ENCODE results near the gene ALDOB. TPM values are rescaled to one million over a fixed set of nuclear protein-coding genes. Genes with fewer than 3 reads are reported as not detected.
"Not testable (repeated sequence)": the region's sequence is repeated elsewhere in the genome, so short reads cannot be mapped to it uniquely, and the experiment has no call there.

Gene ALDOB
- total RNA-seq, 1 donor from 2014 or later: 0.43 TPM

DNA sequence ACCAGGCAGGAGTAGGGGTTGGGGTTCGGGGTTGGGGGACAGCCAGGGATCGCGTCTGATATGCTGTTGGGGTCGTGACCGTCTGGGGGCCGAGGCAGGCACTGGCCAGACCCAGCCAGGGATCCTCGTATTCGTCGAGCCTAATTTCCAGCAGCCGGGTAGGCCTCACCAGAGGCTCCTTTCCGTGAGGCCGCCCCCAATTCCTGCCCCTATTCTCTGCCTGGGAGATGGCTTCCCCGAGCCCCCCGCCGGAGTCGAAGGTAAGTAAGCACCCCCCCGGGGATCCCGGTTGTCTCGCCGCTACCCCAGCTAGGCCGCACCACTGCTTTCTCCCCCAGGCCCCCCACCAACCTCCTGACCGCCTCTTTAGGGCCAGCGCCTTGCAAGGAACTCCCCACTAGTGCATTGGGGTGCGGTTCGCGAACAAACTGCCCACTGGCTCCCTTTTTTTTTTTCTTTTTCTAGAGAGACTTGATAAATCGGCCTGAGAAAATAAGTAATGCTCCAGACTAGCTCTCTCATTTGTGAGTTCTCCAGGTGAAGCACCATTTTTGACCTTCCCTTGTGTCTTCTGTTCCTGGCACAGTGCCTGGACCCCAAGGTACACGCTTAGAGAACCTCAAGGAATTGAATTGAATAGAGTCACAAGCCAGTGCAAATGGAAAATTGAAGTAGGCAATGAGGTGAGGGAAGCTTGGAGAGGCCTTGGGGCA, 36.5 kb downstream of the ALDOB start:
- intact Hi-C loops (cut with DNase I): loop anchor here (1.0 to 2.0 kb wide), 2 partner anchors 44 to 134 kb away; partner anchors contain the start of gene RNF20
- ATAC-seq: no peak
- peak; percentile 40 for DNase-seq (ENCODE audit: missing footprints)

DNA sequence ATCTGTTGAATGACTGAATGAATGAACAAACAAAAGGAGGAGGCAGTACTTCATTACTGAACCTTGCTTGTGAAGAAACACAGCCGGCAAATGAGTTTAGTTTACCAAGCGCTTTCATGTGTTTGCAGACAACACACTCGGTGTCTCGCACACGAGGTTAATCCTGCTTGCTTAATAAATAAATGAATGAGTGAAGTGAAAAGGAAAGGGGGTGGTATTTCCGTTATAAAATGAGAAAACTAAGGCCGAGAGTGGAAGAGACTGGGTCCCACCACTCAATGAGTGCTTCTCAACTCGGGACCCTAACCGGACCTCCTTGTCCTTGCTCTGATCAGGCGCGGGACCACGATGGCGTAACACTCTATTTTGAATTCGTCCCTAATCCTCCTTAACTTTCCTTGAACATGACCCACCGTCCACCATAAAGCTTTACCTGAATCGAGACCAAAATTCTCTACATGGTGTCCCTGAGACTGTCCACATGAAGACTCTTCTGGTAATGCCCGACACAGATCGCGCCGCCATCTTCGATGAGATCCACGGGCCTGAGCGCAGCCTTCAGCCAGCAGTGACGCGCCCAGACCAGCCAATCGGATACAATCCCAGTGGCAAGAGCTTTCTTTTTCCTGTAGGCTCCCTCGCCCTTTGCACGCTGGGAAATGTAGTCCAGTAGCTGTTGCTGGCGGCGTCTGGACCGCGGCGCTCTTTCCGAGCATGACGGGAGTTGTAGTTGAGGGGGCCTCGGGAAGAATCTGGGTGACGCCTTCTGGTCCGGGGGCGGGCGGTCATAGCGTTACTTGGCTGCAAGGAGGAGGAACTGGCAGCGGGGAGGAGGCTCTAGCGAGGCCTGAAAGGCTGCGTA, 37.3 kb downstream of the ALDOB start, which contains the start of the genes MRPL50 and ZNF189:
Gene MRPL50, minus strand, starts transcription at position 551 of the 862 bp plus-strand sequence. Its CDS starts 26 bp downstream, at position 525.
Gene ZNF189, plus strand, starts transcription at position 784 of the 862 bp plus-strand sequence. CDS start 306 bp downstream, outside the sequence.
- intact Hi-C loops (cut with DNase I): loop anchor here (2.0 kb wide), 1 partner anchor 45 kb away; no protein-coding TSS in a partner anchor
- DNase-seq (ENCODE audit: missing footprints) (peak; percentile 99), ATAC-seq (peak; percentile 99)

DNA sequence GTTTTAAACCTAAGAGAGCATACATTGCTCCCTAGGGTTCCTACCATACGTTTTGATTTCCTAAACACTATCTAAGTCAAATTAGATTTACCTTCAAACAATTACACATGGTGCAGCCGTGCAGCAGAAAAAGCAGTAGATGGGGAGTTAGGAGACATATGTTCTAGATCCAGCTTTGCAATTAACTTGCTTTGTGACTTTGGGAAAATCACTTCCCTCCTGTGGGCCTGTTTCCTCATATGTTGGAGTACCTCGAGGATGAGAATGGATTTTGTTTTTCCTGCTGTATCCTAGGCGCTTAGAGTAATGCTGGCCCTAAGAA, 37.9 kb downstream of the ALDOB start:
- intact Hi-C loops (cut with DNase I): loop anchor here (2.0 kb wide), 1 partner anchor 45 kb away; no protein-coding TSS in a partner anchor
- no peak for DNase-seq (ENCODE audit: missing footprints)
- ATAC-seq: no peak

DNA sequence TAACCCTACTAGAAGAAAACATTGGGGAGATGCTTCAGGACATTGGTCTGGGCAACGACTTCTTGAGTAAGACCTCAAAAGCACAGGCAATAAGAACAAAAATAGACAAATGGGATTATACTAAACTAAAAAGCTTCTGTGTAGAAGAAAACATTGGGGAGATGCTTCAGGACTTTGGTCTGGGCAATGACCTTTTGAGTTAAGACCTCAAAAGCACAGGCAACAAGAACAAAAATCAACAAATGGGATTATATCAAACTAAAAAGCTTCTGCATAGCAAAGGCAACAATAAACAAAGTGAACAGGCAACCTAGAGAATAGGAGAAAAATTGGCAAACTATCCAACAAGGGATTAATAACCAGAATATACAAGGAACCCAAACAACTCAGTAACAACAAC, 40.9 kb downstream of the ALDOB start:
- intact Hi-C loops (cut with DNase I): no loop called here
- no peak for DNase-seq (ENCODE audit: missing footprints)
- no peak for ATAC-seq

DNA sequence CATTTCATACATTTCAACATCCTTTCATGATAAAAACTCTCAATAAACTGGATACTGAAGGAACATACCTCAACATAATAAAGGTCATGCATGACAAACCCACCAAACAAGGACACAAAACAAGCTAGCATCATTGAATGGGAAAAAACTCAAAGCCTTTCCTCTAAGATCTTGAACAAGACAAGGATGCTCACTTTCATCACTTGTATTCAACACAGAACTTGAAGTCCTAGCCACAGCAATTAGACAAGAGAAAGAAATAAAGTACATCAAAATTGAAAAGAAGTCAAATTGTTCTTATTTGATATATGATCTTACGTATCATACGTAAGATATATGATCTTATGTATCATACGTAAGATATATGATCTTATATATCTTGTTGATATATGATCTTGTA, 42.4 kb downstream of the ALDOB start:
- ATAC-seq (no peak), DNase-seq (ENCODE audit: missing footprints) (no peak)
- intact Hi-C loops (cut with DNase I): no loop called here

DNA sequence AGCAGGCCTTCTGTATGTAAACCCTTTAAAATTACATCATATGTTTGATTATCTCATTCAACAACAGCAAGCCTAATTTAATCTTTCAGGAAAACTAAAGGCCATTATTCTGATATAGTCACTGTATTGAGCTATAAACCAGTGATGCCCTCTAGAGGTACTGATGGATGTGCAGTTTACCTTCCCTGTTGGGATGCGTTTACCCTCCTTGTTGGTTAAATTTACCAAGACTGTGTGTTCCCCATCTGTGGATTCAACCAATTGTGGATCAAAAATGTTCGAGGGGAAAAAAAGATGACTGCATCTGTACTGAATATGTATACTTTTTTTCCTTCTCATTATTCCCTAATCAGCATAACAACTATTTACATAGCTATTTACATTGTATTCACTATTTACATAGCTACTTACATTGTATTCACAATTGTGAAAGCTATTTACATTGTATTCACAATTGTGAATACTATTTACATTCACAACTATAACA, 47.0 kb downstream of the ALDOB start:
- DNase-seq (ENCODE audit: missing footprints): no peak
- ATAC-seq: no peak
- intact Hi-C loops (cut with DNase I): no loop called here

DNA sequence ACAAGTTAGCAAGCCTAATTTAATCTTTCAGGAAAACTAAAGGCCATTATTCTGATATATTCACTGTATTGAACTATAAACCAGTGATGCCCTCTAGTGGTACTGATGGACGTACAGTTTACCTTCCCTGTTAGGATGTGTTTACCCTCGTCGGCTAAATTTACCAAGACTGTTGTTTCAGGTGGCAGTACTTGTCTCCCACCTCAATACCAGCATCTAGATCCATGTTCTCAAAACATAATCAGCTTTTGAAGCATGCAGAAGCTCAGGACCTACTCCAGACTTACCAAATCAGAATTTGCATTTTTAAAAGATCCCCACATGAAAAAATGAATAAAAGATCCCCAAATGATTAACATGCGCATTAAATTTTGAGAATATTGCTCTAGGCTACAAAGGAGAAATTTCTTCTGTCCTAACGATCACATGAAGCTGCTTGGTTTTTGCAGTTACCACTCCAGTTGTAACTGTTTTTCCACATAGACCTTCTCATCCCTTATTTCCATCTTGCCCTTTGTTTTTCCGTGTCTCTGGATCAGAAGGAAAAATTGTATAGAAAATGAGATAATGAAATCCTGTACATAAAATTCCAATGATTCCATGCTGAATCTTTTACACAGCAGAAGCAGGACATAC, 47.6 kb downstream of the ALDOB start:
- intact Hi-C loops (cut with DNase I): no loop called here
- ATAC-seq: no peak
- no peak for DNase-seq (ENCODE audit: missing footprints)

DNA sequence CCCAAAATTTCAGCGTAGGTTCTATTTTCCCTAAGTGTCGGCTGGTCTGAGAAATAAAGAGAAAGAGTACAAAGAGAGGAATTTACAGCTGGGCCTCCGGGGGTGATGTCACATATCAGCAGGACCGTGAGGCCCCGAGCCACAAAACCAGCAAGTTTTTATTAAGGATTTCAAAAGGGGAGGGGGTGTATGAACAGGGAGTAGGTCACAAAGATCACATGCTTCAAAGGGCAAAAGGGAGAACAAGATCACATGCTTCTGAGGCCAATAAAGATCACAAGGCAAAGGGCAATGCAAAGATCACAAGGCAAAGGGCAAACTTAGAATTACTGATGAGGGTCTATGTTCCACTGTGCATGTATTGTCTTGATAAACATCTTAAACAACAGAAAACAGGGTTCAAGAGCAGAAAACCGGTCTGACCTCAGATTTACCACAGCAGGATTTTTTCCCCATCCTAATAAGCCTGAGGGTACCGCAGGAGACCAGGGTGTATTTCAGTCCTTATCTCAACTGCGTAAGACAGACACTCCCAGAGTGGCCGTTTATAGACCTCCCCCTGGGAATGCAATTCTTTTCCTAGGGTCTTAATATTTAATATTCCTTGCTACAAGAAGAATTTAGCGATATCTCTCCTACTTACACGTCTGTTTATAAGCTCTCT, 50.6 kb downstream of the ALDOB start, which contains the start of gene BAAT:
Gene BAAT, minus strand, starts transcription at position 134 of the 664 bp plus-strand sequence. CDS start 13,602 bp downstream, outside the sequence.
- DNase-seq (ENCODE audit: missing footprints); ATAC-seq; intact Hi-C loops (cut with DNase I): not testable (repeated sequence)

DNA sequence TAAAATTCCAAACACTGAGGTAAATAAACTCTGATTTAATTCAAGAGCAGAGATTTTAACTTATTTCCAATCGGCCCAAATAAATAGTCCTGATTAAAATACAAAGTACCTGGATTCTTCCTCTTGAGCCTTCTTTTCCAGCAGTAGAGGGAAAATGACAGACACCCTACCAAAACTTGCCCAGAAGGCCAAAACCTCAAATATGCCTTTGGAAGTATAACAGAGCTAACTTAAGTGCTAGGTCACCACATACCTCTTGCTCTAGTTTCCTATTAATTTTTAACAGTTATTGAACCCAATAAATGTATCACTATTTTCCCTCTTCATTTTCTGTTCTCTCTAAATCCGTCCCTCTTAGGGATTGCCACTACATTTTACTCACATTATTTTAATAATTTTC, 52.2 kb downstream of the ALDOB start:
- DNase-seq (ENCODE audit: missing footprints): no peak
- no peak for ATAC-seq
- intact Hi-C loops (cut with DNase I): no loop called here

DNA sequence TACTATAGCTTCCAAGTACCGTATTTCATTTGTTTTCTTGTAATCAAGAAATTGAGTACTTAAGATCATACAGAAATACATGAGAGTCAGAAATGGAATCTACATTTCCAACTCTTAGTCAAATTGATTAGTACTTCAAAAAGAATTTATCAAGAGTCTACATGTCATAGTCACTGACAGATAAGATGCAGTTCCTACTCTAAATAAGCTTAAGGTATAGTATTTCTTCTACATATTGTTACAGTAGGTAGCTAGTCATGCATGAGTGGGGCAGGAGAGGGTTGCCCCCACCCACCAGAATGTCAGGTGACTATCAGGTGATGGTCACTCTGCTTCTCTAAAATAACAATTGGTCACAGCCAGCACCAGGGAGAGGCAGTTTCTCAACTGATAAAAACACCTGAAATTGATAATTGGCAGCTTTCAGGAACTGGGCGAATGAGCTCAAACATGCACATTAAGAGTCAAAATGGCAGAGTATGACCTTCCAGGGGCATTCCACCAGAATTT, 53.7 kb downstream of the ALDOB start:
- ATAC-seq (no peak), DNase-seq (ENCODE audit: missing footprints) (no peak)
- intact Hi-C loops (cut with DNase I): no loop called here

DNA sequence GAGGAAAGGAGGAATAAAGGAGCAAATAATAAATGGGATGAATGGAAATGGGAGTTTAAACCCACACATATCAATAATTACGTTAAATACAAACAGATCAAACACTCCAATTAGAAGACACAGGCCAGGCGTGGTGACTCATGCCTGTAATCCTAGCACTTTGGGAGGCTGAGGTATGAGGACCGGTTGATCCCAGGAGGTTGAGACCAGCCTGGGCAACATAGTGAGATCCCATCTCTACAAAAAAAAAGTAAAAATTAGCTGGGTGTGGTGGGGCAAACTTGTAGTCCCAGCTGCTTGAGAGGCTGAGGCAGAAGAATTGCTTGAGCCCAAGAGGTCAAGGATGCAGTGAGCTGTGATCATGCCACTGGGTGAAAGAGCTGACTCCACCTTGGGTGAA, 54.5 kb downstream of the ALDOB start:
- intact Hi-C loops (cut with DNase I): no loop called here
- DNase-seq (ENCODE audit: missing footprints) (no peak), ATAC-seq (no peak)

DNA sequence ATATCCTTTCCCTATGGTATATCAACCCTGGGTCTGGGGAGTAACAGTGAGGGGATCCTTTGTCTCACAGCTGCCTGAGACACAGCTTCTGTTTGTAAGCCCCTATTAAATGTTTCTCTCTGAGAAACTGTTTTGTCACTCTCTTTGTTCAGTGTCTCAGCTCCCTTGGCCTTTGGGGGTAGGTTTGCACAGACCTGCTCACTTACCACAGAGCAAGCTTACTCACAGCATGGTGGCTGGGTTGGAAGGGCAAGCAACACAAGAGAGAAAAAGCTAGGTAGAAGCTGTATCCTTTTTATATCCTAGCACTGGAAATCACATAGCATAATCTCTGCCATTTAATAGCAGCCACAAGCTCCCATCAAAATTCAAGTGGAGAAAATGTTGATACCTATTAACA, 55.3 kb downstream of the ALDOB start:
- DNase-seq (ENCODE audit: missing footprints) (no peak), ATAC-seq (no peak)
- intact Hi-C loops (cut with DNase I): no loop called here

DNA sequence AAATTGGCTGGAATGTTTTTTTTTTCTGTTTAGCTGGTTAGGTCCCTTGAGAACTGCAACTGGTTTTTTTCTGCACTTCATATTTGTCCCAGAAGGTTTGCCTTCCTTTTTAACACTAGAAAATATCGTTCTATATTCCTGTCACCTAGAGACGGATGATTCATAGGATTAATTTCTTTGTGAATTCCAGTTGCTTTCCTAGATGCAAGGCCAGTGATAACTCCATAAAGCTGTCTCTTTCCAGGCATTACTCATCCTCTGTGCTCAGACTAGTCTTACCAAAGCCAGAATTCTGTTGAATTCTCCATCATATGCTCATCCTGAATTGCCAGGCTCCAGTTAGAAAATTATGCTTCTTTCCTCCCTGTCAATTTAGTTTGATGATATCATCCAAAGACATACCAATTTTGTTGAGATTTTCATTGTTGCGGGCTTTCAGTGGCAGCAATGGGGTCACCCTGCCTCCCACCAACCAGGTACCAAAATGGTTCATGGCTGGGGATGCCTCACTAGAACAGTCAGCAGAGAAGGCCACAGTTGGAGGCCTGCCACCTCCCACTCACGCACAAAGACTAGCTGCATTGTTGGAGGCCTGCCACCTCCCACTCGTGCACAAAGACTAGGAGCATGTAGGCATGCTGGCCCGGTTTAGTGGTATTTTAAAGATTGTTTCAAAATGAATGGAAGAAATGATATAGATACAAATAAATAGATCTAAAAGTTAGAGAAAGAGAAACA, 59.3 kb downstream of the ALDOB start:
- DNase-seq (ENCODE audit: missing footprints) (no peak), ATAC-seq (no peak)
- intact Hi-C loops (cut with DNase I): no loop called here

DNA sequence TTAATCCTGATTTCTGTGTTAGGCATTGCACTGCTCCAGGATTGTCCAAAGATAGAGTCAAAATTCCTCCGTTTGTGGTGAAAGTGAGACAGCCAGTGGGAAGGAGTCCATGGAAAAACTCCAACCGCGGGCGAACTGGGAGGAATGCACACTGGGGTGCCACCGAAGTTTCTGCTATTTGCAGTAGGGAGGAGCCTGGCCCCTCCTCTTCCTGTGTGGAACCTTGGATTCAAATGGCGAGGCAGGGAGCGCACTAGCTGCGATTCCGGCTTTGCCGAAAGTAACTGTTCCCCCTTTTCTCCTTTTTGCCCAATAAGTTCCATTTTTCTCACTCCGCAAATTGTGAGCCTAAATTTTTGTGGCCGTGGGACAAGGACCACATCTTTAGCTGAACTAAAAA, 60.0 kb downstream of the ALDOB start:
- DNase-seq (ENCODE audit: missing footprints) (no peak), ATAC-seq (no peak)
- intact Hi-C loops (cut with DNase I): no loop called here

DNA sequence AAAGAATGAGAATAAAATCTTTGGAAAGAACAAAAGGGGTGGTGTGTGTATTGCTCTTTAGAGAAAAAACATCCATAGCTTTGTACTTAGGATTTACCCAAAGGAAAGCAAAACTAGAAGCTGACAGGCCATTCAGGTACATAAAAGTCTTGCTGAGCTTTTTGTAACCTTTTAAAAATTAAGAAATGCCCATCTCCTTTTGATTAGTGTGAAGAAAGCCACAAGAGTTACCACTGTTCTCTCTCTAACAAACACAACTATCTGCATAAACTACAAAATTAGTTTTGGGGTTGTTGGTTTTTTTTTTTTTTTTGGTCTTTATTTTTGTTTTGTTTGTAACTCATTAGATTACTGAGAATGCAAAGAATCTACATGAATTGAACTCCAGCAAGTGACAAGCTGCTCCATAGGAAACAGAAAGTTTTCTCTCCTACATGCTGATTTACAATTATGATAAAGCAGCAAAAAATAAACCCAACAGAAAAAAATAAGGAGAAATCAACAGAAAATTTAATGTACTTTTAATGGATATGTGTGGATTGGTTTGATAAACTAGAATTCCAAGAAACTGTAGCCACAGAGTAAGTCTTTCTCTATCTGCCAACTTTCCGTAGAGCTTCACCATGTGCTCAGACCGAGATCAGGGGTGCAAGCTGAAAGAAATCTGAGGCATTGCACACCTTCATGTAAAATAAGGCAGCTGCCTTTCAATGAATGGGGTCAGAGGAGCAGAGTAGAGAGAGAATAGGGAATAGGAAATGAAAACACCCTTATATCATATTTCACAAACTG, 63.1 kb downstream of the ALDOB start:
- ATAC-seq (no peak), DNase-seq (ENCODE audit: missing footprints) (no peak)
- intact Hi-C loops (cut with DNase I): no loop called here

DNA sequence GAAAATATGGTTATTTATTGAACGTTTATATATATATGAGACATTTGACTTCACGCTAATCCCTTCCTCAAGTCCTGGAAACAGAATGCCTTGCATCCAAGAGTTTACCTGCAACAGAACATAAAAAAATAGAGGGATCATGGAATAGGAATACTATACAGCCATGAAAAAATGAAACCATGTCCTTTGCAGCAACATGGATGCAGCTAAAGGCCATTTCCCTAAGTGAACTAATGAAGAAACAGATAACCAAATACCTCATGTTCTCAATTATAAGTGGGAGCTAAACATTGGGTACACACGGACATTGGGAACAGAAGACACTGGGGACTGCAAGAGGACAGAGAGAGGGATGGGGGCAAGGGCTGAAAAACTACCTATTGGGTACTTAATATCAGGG, 63.8 kb downstream of the ALDOB start:
- intact Hi-C loops (cut with DNase I): no loop called here
- no peak for ATAC-seq
- no peak for DNase-seq (ENCODE audit: missing footprints)
